SU-DHL-6 (cell line): Measurements from ENCODE around the gene LRRC18.

ENCODE experiments used
- H2AFZ ChIP-seq: fragments of 200-600 bp; sonication (generic); 2 replicates; pipeline ENCODE4 v1.6.1; 2014; ENCODE audit warnings: low read depth, mild to moderate bottlenecking, moderate library complexity, mixed read lengths, antibody characterized with exemption, low read length; ENCODE audit not compliant: severe bottlenecking
- H3F3A ChIP-seq: fragments of 200-600 bp; shearing (Covaris generic); 2 replicates; pipeline ENCODE4 v1.6.0; 2016; ENCODE audit warnings: antibody characterized with exemption, mild to moderate bottlenecking; ENCODE audit not compliant: insufficient read depth
- H3K27ac ChIP-seq: fragments of 200-600 bp; sonication (generic); 2 replicates; pipeline ENCODE4 v1.5.1; 2016; ENCODE audit warnings: low read depth, mild to moderate bottlenecking, low read length, moderate library complexity, mixed read lengths
- H3K27me3 ChIP-seq: fragments of 200-600 bp; sonication (generic), shearing (Covaris generic); 2 replicates; pipeline ENCODE4 v1.6.0; 2014; ENCODE audit warnings: mild to moderate bottlenecking, low read length
- H3K36me3 ChIP-seq: fragments of 200-600 bp; sonication (generic); 2 replicates; pipeline ENCODE4 v1.6.1; 2014; ENCODE audit warnings: mild to moderate bottlenecking, low read length, mixed read lengths
- H3K4me2 ChIP-seq: fragments of 300-600, 200-600 bp; shearing (Covaris generic), sonication (generic); 2 replicates; pipeline ENCODE4 v1.6.0; 2014; ENCODE audit warnings: low read length, low read depth, mild to moderate bottlenecking; ENCODE audit not compliant: poor library complexity, severe bottlenecking
- H3K4me3 ChIP-seq: fragments of 200-600 bp; sonication (generic); 2 replicates; pipeline ENCODE4 v1.5.1; 2014; ENCODE audit warnings: antibody characterized with exemption, low read length, mild to moderate bottlenecking, mixed read lengths; ENCODE audit not compliant: insufficient read depth, poor library complexity, severe bottlenecking
- H3K79me2 ChIP-seq: fragments of 200-600 bp; sonication (generic); 2 replicates; pipeline ENCODE4 v1.6.1; 2014; ENCODE audit warnings: mild to moderate bottlenecking, low read length, moderate library complexity; ENCODE audit not compliant: insufficient read depth
- H3K9ac ChIP-seq: fragments of 200-600 bp; sonication (generic); 2 replicates; pipeline ENCODE4 v1.7.0; 2014; ENCODE audit warnings: mild to moderate bottlenecking, low read length
- H3K9me2 ChIP-seq: fragments of 200-600 bp; sonication (generic); replicated peaks from 2 replicates; pipeline ENCODE4 v1.6.1; 2014; ENCODE audit warnings: low read length; ENCODE audit not compliant: insufficient read depth
- H3K9me3 ChIP-seq: fragments of 200-600 bp; sonication (generic); 2 replicates; pipeline ENCODE4 v1.6.1; 2014; ENCODE audit warnings: low read length, mixed read lengths; ENCODE audit not compliant: insufficient read depth
- H4K20me1 ChIP-seq: fragments of 200-600 bp; sonication (generic); 2 replicates; pipeline ENCODE4 v1.6.1; 2014; ENCODE audit warnings: low read depth, mild to moderate bottlenecking, antibody characterized with exemption, low read length, moderate library complexity, mixed read lengths
- CTCF ChIP-seq: fragments of 200-600 bp; sonication (generic); IDR thresholded peaks from one replicate; pipeline ENCODE4 v1.5.1; 2017; ENCODE audit warnings: antibody characterized with exemption, mild to moderate bottlenecking, low read length, moderate library complexity; ENCODE audit not compliant: insufficient read depth, poor library complexity, severe bottlenecking
- EZH2phosphoT487 ChIP-seq: fragments of 200-600 bp; sonication (generic), shearing (Covaris generic); conservative IDR thresholded peaks from 2 replicates; pipeline ENCODE4 v1.6.1; 2018; ENCODE audit warnings: mild to moderate bottlenecking, antibody characterized with exemption, low read length, moderate library complexity, mixed read lengths

The LRRC18 gene

GRCh38 chr10:48935577-48935976 is 4.1 kb downstream of the LRRC18 start:
- no peak overlapping the region for H3K27ac ChIP-seq
- no peak overlapping the region for H2AFZ ChIP-seq
- H3K9ac ChIP-seq, result no peak overlapping the region
- H3K36me3 ChIP-seq, result no peaks in the 10 kb centered on the region
- H3K9me3 ChIP-seq, result no peaks in the 10 kb centered on the region
- H4K20me1 ChIP-seq, result no peaks in the 10 kb centered on the region
- no peaks in the 10 kb centered on the region for H3K9me2 ChIP-seq
- no peaks in the 10 kb centered on the region for H3K27me3 ChIP-seq
- TF ChIP-seq EZH2phosphoT487 (no peak), CTCF (no peak)
- H3F3A ChIP-seq, result no peaks in the 10 kb centered on the region
- H3K4me2 ChIP-seq, result no peak overlapping the region
- H3K79me2 ChIP-seq, result no peaks in the 10 kb centered on the region
- no peak overlapping the region for H3K4me3 ChIP-seq

- Histone ChIP-seq H3K79me2 (no peaks in the 10 kb centered on the region), H3K27me3 (no peaks in the 10 kb centered on the region), H2AFZ (no peak overlapping the region), H3K9ac (no peak overlapping the region), H3K9me3 (no peaks in the 10 kb centered on the region), H3K27ac (no peak overlapping the region), H3F3A (no peaks in the 10 kb centered on the region), H3K4me3 (no peak overlapping the region), H3K9me2 (no peaks in the 10 kb centered on the region), H4K20me1 (no peaks in the 10 kb centered on the region), H3K36me3 (no peaks in the 10 kb centered on the region), H3K4me2 (no peak overlapping the region)
- TF ChIP-seq EZH2phosphoT487 (no peak), CTCF (no peak)
These were observed 4.8 kb downstream of the LRRC18 start for GRCh38 chr10:48934672-48935501.

- Histone ChIP-seq H3K36me3 (no peaks in the 10 kb centered on the region), H3K27me3 (no peaks in the 10 kb centered on the region), H3K4me3 (no peak overlapping the region), H4K20me1 (no peaks in the 10 kb centered on the region), H3K79me2 (no peaks in the 10 kb centered on the region), H3K9ac (no peak overlapping the region), H3K9me2 (no peaks in the 10 kb centered on the region), H2AFZ (no peak overlapping the region), H3F3A (no peaks in the 10 kb centered on the region), H3K27ac (no peak overlapping the region), H3K4me2 (no peak overlapping the region), H3K9me3 (no peaks in the 10 kb centered on the region)
- TF ChIP-seq CTCF, result no peak
- TF ChIP-seq EZH2phosphoT487, result no peak
These were observed 6.6 kb downstream of the LRRC18 start for GRCh38 chr10:48932831-48933664.
